ENCODE results near the gene PIH1D1.

PIH1D1 gene

DNA sequence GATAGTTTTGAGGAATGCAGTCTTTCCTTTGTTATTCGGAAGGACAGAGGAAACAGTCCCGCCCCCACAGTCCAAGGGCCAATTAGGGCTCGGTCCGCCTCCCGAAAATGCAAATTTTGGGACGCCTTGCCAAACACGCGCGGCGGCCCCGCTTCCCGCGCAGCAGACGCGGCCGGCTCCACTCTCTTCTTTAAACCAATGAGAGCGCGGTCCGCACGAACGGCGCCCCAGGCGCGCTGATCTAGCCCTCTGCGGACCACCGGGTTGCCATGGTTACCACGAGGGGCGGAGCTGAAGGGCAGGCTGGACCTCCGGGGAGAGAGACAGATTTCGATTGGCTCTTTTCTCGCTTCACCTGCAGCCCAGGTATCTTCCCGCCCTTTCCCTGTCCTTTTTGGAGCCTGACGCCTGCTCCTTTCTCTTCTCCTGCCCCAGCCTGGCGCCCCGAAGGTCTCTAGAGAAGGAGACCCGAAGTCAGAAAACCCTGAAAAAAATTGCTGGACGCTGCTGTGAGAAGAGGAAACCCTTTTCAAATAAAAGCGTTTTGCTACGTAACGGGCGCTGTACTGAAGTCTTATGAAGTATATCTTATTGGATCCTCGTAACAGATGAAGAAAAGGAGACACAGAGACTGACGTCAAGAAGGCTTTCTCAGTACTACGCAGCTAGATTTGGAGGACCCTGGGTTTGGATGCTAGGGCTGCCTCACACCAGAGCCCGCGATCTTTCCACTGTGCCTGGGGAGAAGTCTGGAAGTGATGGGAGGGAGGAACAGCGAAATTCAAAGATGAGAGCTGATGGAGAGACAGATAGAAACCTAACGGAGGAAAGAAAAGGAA is 30.4 kb downstream of the PIH1D1 start:
- H3K27me3 ChIP-seq (ENCODE audit: control insufficient read depth in 2 of 2, insufficient read depth in 2 of 2, low read length in 2 of 2): peaks cover 68 to 81% of the 10 kb centered on the region in 2 donors
- no peaks in the 10 kb centered on the region for H3K36me3 ChIP-seq (ENCODE audit: control insufficient read depth in 2 of 2, insufficient read depth in 2 of 2, low read length in 2 of 2)
- no peaks in the 10 kb centered on the region for H3K9me3 ChIP-seq (ENCODE audit: control insufficient read depth in 2 of 2, low read length in 2 of 2)
- H3K27ac ChIP-seq (ENCODE audit: low read depth in 2 of 2, low read length in 2 of 2): no peak overlapping the region
- H3K9ac ChIP-seq (ENCODE audit: low read depth in 1 of 2, low read length in 2 of 2): no peak overlapping the region
- H3K4me3 ChIP-seq (ENCODE audit: low read length in 2 of 2): no peak overlapping the region
- peaks cover 0 to 5% of the 10 kb centered on the region in 2 donors for H3K4me1 ChIP-seq (ENCODE audit: control insufficient read depth in 2 of 2, insufficient read depth in 2 of 2, low read length in 2 of 2)

DNA sequence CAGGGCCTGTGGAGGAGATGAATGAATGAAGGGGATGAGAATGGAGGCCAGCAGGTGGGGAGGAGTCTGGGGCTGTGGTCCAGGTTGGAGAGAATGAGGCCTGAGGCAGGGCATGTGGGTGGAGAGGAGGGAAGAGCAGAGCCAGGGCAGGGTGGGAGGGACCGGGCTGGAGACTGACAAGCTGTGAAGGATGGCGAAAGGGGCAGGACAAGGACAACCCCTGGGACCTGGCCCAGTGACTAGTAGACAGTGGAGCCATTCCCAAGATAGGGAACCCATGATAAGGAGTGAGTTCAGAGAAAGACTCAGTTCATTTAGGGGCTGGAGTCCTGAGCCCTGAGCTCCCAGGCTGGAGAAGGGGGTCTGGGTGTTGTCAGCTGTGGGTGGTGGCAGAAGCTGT is 31.4 kb downstream of the PIH1D1 start:
- Histone ChIP-seq H3K9me3 (ENCODE audit: control insufficient read depth in 2 of 2, low read length in 2 of 2) (no peaks in the 10 kb centered on the region), H3K27me3 (ENCODE audit: control insufficient read depth in 2 of 2, insufficient read depth in 2 of 2, low read length in 2 of 2) (peaks cover 62 to 70% of the 10 kb centered on the region in 2 donors), H3K4me3 (ENCODE audit: low read length in 2 of 2) (no peak overlapping the region), H3K9ac (ENCODE audit: low read depth in 1 of 2, low read length in 2 of 2) (no peak overlapping the region), H3K36me3 (ENCODE audit: control insufficient read depth in 2 of 2, insufficient read depth in 2 of 2, low read length in 2 of 2) (no peaks in the 10 kb centered on the region), H3K4me1 (ENCODE audit: control insufficient read depth in 2 of 2, insufficient read depth in 2 of 2, low read length in 2 of 2) (peaks cover 0 to 5% of the 10 kb centered on the region in 2 donors), H3K27ac (ENCODE audit: low read depth in 2 of 2, low read length in 2 of 2) (no peak overlapping the region)

DNA sequence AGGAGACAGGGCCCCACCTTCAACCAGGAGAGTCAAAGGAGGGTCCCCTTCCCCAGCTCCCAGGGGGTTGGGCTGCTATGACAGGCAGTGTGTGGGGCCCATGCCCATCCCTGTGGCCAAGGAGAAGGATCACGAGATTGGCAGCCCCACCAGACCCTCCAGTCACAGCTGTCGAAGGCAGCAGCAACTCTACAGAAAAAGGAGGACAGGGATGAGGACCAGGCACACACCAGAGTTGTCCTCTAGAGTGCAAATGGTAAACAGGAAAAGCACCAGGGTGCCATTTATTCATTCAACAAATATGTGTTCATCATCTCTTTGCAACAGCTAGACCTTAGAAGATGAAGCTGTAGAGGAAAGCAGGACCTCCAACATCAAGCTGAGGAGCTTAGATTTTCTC is 32.4 kb downstream of the PIH1D1 start:
- Histone ChIP-seq H3K9me3 (ENCODE audit: control insufficient read depth in 2 of 2, low read length in 2 of 2) (no peaks in the 10 kb centered on the region), H3K36me3 (ENCODE audit: control insufficient read depth in 2 of 2, insufficient read depth in 2 of 2, low read length in 2 of 2) (no peaks in the 10 kb centered on the region), H3K4me1 (ENCODE audit: control insufficient read depth in 2 of 2, insufficient read depth in 2 of 2, low read length in 2 of 2) (peaks cover 0 to 5% of the 10 kb centered on the region in 2 donors), H3K9ac (ENCODE audit: low read depth in 1 of 2, low read length in 2 of 2) (no peak overlapping the region), H3K4me3 (ENCODE audit: low read length in 2 of 2) (no peak overlapping the region), H3K27ac (ENCODE audit: low read depth in 2 of 2, low read length in 2 of 2) (no peak overlapping the region), H3K27me3 (ENCODE audit: control insufficient read depth in 2 of 2, insufficient read depth in 2 of 2, low read length in 2 of 2) (peaks cover 58 to 64% of the 10 kb centered on the region in 2 donors)

DNA sequence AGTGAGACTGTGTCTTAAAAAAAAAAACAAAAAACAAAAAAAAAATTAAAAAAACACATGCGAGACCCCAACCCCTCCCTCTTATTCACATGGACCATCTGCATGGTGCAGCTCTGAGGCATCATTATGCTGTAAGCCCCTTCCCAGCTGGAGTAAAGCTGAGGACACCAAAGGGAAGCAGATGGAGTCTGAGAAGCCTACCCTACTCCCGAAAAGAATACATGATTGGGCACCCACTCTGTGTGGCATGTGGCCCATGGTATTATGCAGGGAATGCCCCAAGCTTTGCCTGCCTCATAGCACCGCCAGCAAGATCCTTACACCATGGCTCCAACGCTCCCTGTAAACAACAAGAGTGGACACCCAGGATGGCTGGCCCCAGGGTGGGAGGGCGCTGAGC is 33.1 kb downstream of the PIH1D1 start:
- no peak overlapping the region for H3K9ac ChIP-seq (ENCODE audit: low read depth in 1 of 2, low read length in 2 of 2)
- H3K4me3 ChIP-seq (ENCODE audit: low read length in 2 of 2): no peak overlapping the region
- H3K9me3 ChIP-seq (ENCODE audit: control insufficient read depth in 2 of 2, low read length in 2 of 2): no peaks in the 10 kb centered on the region
- no peaks in the 10 kb centered on the region for H3K36me3 ChIP-seq (ENCODE audit: control insufficient read depth in 2 of 2, insufficient read depth in 2 of 2, low read length in 2 of 2)
- H3K4me1 ChIP-seq (ENCODE audit: control insufficient read depth in 2 of 2, insufficient read depth in 2 of 2, low read length in 2 of 2): peaks cover 0 to 5% of the 10 kb centered on the region in 2 donors
- peaks cover 52 to 58% of the 10 kb centered on the region in 2 donors for H3K27me3 ChIP-seq (ENCODE audit: control insufficient read depth in 2 of 2, insufficient read depth in 2 of 2, low read length in 2 of 2)
- no peak overlapping the region for H3K27ac ChIP-seq (ENCODE audit: low read depth in 2 of 2, low read length in 2 of 2)

DNA sequence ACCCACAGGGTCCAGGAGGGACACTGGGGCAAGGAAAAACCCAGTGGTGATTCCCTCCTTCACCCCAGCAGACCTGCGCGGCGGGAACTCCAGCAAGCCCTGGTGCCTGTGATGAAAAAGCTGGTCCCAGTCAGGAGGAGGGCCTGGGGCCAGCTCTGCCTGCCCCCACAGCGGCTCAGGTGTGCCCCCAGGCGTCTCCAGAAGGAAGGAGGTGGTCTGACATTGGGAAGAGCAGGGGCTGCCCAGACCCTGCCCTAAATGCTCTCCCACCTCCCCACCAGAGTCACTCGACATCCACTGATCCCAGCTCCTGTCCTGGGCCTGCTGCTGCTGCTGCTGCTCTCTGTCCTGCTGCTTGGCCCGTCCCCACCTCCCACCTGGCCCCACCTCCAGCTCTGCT is 34.5 kb downstream of the PIH1D1 start:
- peaks cover 39 to 44% of the 10 kb centered on the region in 2 donors for H3K27me3 ChIP-seq (ENCODE audit: control insufficient read depth in 2 of 2, insufficient read depth in 2 of 2, low read length in 2 of 2)

DNA sequence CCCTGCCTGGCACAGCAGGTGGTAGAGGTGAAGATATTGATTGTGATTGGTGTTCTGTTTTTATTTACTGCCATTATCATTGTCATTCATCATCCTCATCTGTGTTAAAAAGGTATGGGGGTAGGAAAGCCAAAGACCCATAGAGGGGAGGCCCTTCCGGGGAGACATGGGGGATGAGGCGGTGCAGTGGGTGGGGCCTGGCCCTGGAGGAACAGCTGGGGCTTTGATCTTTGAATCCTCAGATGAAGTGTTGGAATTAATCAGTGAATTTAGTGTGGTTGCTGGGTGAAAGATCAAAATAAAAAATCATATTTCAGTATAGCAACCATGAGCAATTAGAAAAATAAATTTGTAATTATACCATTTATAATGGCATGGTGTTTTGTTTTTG is 35.8 kb downstream of the PIH1D1 start:
- Histone ChIP-seq H3K36me3 (ENCODE audit: control insufficient read depth in 2 of 2, insufficient read depth in 2 of 2, low read length in 2 of 2) (no peaks in the 10 kb centered on the region), H3K9ac (ENCODE audit: low read depth in 1 of 2, low read length in 2 of 2) (no peak overlapping the region), H3K4me3 (ENCODE audit: low read length in 2 of 2) (no peak overlapping the region), H3K27me3 (ENCODE audit: control insufficient read depth in 2 of 2, insufficient read depth in 2 of 2, low read length in 2 of 2) (peaks cover 30 to 33% of the 10 kb centered on the region in 2 donors), H3K4me1 (ENCODE audit: control insufficient read depth in 2 of 2, insufficient read depth in 2 of 2, low read length in 2 of 2) (no peaks in the 10 kb centered on the region), H3K9me3 (ENCODE audit: control insufficient read depth in 2 of 2, low read length in 2 of 2) (no peaks in the 10 kb centered on the region), H3K27ac (ENCODE audit: low read depth in 2 of 2, low read length in 2 of 2) (no peak overlapping the region)

More for the DNA sequence above, 34.5 kb downstream of the PIH1D1 start:
- H3K9me3 ChIP-seq (ENCODE audit: control insufficient read depth in 2 of 2, low read length in 2 of 2): no peaks in the 10 kb centered on the region
- H3K9ac ChIP-seq (ENCODE audit: low read depth in 1 of 2, low read length in 2 of 2): no peak overlapping the region
- H3K4me1 ChIP-seq (ENCODE audit: control insufficient read depth in 2 of 2, insufficient read depth in 2 of 2, low read length in 2 of 2): no peaks in the 10 kb centered on the region
- H3K27ac ChIP-seq (ENCODE audit: low read depth in 2 of 2, low read length in 2 of 2): no peak overlapping the region
- H3K4me3 ChIP-seq (ENCODE audit: low read length in 2 of 2): no peak overlapping the region
- H3K36me3 ChIP-seq (ENCODE audit: control insufficient read depth in 2 of 2, insufficient read depth in 2 of 2, low read length in 2 of 2): no peaks in the 10 kb centered on the region

DNA sequence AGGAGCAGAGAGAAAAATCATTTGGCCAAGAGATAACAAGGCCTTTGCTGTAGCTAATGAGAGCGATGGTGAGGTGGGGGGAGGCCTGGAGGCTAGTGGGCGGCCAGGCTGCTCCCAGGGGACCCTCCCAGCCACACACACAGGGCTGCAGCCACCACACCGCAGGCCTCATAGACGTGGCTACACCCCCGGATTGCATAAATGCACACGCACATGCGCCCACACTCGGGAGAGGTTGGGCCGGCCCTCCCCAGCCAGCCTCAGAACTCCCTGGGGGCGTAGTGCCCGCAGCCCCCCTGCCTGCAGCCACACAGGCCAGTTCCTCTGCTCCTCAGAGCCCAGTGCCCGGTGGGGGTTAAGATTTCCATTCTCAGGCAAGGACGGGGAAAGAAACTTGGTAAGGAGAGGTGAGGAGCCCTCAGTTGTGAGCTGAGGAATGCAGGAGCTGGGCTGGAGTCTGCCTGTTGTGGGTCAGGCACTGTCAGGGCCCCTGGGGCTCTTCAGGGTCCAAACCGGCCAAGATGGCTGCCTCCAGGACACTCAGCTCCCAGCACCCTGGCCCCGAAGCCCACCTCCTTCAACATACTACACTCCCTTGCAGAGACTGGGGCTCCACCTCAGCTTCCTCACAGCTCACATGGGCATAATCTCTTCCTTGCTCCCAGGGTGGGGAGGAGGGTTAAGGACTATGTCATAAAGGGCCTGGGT is 36.4 kb downstream of the PIH1D1 start:
- Histone ChIP-seq H3K9ac (ENCODE audit: low read depth in 1 of 2, low read length in 2 of 2) (no peak overlapping the region), H3K27ac (ENCODE audit: low read depth in 2 of 2, low read length in 2 of 2) (no peak overlapping the region), H3K9me3 (ENCODE audit: control insufficient read depth in 2 of 2, low read length in 2 of 2) (no peaks in the 10 kb centered on the region), H3K4me3 (ENCODE audit: low read length in 2 of 2) (no peak overlapping the region), H3K36me3 (ENCODE audit: control insufficient read depth in 2 of 2, insufficient read depth in 2 of 2, low read length in 2 of 2) (no peaks in the 10 kb centered on the region), H3K4me1 (ENCODE audit: control insufficient read depth in 2 of 2, insufficient read depth in 2 of 2, low read length in 2 of 2) (no peaks in the 10 kb centered on the region), H3K27me3 (ENCODE audit: control insufficient read depth in 2 of 2, insufficient read depth in 2 of 2, low read length in 2 of 2) (peaks cover 27 to 30% of the 10 kb centered on the region in 2 donors)

DNA sequence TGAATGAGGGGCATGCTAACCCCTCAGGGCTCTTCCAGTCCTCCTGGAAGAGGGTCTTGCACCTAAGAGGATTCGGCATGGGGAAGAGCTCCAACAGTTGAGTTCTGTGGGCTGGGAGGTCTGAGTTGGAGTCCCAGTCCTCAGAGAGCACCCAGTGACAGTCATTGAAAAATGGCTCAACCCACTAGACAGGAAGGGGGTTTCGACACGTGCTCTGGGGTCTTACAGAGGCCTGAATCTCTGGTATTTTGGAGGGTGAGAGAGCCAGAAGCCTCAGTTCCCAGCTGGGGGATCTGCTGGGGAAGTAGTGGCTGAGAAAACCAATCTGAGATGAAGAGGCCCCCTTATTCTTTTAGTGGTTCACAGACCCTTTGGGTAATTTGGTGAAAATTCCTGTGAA is 37.4 kb downstream of the PIH1D1 start:
- Histone ChIP-seq H3K36me3 (ENCODE audit: control insufficient read depth in 2 of 2, insufficient read depth in 2 of 2, low read length in 2 of 2) (no peaks in the 10 kb centered on the region), H3K4me1 (ENCODE audit: control insufficient read depth in 2 of 2, insufficient read depth in 2 of 2, low read length in 2 of 2) (peaks cover 0 to 5% of the 10 kb centered on the region in 2 donors), H3K27me3 (ENCODE audit: control insufficient read depth in 2 of 2, insufficient read depth in 2 of 2, low read length in 2 of 2) (peaks cover 17 to 22% of the 10 kb centered on the region in 2 donors), H3K9me3 (ENCODE audit: control insufficient read depth in 2 of 2, low read length in 2 of 2) (no peaks in the 10 kb centered on the region), H3K4me3 (ENCODE audit: low read length in 2 of 2) (no peak overlapping the region), H3K27ac (ENCODE audit: low read depth in 2 of 2, low read length in 2 of 2) (no peak overlapping the region), H3K9ac (ENCODE audit: low read depth in 1 of 2, low read length in 2 of 2) (no peak overlapping the region)

DNA sequence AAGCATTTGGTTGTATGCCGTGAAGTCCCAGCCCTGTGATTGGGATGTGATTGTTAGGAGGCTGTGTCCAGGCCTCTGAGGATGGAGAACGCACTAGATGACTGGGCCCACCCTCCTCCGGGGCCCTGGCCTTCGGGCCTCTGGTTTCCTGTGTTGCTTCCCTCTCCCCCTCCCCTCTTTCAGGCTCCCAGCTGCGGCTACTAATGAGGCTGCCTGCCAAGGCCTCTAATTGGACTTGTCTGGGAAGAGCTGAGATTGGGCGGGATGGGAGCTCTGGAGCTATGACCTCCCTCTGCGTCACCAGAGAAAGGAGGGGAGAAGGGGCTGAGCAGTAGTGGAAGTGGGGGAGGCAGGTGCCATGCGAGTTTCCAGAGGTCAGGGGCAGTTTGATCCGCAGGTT is 38.3 kb downstream of the PIH1D1 start:
- no peak overlapping the region for H3K4me3 ChIP-seq (ENCODE audit: low read length in 2 of 2)
- H3K9me3 ChIP-seq (ENCODE audit: control insufficient read depth in 2 of 2, low read length in 2 of 2): no peaks in the 10 kb centered on the region
- H3K9ac ChIP-seq (ENCODE audit: low read depth in 1 of 2, low read length in 2 of 2): no peak overlapping the region
- peaks cover 11 to 16% of the 10 kb centered on the region in 2 donors for H3K27me3 ChIP-seq (ENCODE audit: control insufficient read depth in 2 of 2, insufficient read depth in 2 of 2, low read length in 2 of 2)
- no peak overlapping the region for H3K27ac ChIP-seq (ENCODE audit: low read depth in 2 of 2, low read length in 2 of 2)
- peaks cover 0 to 7% of the 10 kb centered on the region in 2 donors for H3K4me1 ChIP-seq (ENCODE audit: control insufficient read depth in 2 of 2, insufficient read depth in 2 of 2, low read length in 2 of 2)
- H3K36me3 ChIP-seq (ENCODE audit: control insufficient read depth in 2 of 2, insufficient read depth in 2 of 2, low read length in 2 of 2): no peaks in the 10 kb centered on the region

DNA sequence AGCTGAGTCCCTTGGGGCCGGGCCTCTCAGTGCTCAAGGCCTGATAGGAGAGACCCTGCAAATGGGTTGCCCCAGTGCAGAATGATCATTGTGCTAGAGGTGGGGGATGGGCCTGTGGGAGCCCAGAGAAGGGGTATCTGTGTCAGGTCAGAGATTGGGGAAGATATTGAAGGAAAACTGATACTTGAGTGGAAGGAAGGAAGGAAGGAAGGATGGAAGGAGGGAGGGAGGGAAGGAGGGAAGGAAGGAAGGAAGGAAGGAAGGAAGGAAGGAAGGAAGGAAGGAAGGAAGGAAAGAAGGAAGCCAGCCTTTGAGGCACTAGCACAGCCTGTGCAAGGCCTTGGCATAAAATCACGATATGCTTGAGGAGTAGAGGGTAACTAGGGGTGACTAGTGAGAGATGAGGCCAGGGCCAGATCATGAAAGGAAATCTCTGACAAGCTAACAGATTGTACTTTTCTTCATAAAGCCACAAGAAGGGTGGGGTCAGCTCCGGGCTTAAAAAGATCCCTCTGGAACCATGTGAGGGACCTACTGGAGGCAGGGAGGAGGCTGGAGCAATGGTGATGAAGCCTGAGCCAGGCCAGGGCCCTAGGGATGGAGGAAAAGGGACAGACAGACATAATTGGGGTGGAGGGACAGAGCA is 39.8 kb downstream of the PIH1D1 start:
- H3K4me3 ChIP-seq (ENCODE audit: low read length in 2 of 2): no peak overlapping the region
- H3K27me3 ChIP-seq (ENCODE audit: control insufficient read depth in 2 of 2, insufficient read depth in 2 of 2, low read length in 2 of 2): peaks cover 0 to 5% of the 10 kb centered on the region in 2 donors
- H3K27ac ChIP-seq (ENCODE audit: low read depth in 2 of 2, low read length in 2 of 2): no peak overlapping the region
- H3K9ac ChIP-seq (ENCODE audit: low read depth in 1 of 2, low read length in 2 of 2): no peak overlapping the region
- H3K9me3 ChIP-seq (ENCODE audit: control insufficient read depth in 2 of 2, low read length in 2 of 2): no peaks in the 10 kb centered on the region
- no peaks in the 10 kb centered on the region for H3K36me3 ChIP-seq (ENCODE audit: control insufficient read depth in 2 of 2, insufficient read depth in 2 of 2, low read length in 2 of 2)
- peaks cover 0 to 7% of the 10 kb centered on the region in 2 donors for H3K4me1 ChIP-seq (ENCODE audit: control insufficient read depth in 2 of 2, insufficient read depth in 2 of 2, low read length in 2 of 2)

Data from mucosa of rectum (tissue), 2 donors.